Measurements from ENCODE around the gene ABLIM2. TPM values are rescaled to one million over a fixed set of nuclear protein-coding genes. Genes with fewer than 3 reads are reported as not detected.

Gene ABLIM2
- polyA plus RNA-seq, 1 donor from 2014 or later, result 14.9 TPM

DNA sequence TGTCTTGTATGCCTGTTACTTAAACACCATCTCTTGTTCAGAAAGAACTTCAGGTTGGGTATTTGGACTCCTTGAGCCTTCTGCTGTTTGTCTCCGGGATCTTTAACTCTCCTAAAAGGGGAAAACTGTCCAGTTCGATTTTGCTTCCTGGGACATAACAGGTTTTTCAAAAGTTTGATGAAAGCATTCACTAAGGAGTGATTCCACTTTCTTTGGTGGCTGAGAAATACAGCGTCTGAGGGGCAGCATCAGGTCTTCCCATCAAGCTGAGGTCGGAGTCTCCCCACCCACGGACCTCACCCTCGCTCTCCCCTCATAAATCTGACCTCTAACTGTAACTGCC is 220.4 kb downstream of the ABLIM2 start:
- H3K27me3 ChIP-seq (ENCODE audit: insufficient read depth, low read depth, low read length), result no peaks in the 10 kb centered on the region
- H3K4me2 ChIP-seq (ENCODE audit: low read length), result peak overlapping the region; percentile 96
- H4K20me1 ChIP-seq (ENCODE audit: insufficient read depth), result peaks cover 16% of the 10 kb centered on the region
- H3K9ac ChIP-seq (ENCODE audit: low read length), result peak overlapping the region; percentile 91
- no peak overlapping the region for H2AFZ ChIP-seq (ENCODE audit: low read depth, low read length)
- peaks cover 58% of the 10 kb centered on the region for H3K79me2 ChIP-seq (replicated peaks; ENCODE audit: insufficient read depth, low read length)
- peak overlapping the region; percentile 75 for H3K27ac ChIP-seq (ENCODE audit: low read length)
- peak overlapping the region; percentile 99 for H3K4me3 ChIP-seq (ENCODE audit: low read length)
- no peak for TF ChIP-seq RAD21 (conservative IDR thresholded peaks at IDR 0.05)
- no peak for TF ChIP-seq EZH2 (IDR thresholded peaks at IDR 0.05; ENCODE audit: borderline replicate concordance, insufficient read depth, low read length, poor library complexity, severe bottlenecking)
- TF ChIP-seq TAF1 (IDR thresholded peaks at IDR 0.05; ENCODE audit: low read depth), result no peak
- H3K36me3 ChIP-seq (ENCODE audit: insufficient read depth, low read length), result no peaks in the 10 kb centered on the region
- H3K9me3 ChIP-seq (ENCODE audit: low read length), result no peaks in the 10 kb centered on the region
- no peaks in the 10 kb centered on the region for H3F3A ChIP-seq (ENCODE audit: insufficient read depth, low read length, poor library complexity, severe bottlenecking)
- no peaks in the 10 kb centered on the region for H3K9me2 ChIP-seq (ENCODE audit: insufficient read depth, low read length)

- H3K9ac ChIP-seq (ENCODE audit: low read length), result no peak overlapping the region
- H3K9me3 ChIP-seq (ENCODE audit: low read length), result no peaks in the 10 kb centered on the region
- no peaks in the 10 kb centered on the region for H3K36me3 ChIP-seq (ENCODE audit: insufficient read depth, low read length)
- TF ChIP-seq POLR2AphosphoS5 (IDR thresholded peaks at IDR 0.05) (no peak), RAD21 (conservative IDR thresholded peaks at IDR 0.05) (no peak), EZH2 (IDR thresholded peaks at IDR 0.05; ENCODE audit: borderline replicate concordance, insufficient read depth, low read length, poor library complexity, severe bottlenecking) (no peak), TAF1 (IDR thresholded peaks at IDR 0.05; ENCODE audit: low read depth) (no peak), REST (IDR thresholded peaks at IDR 0.05; ENCODE audit: borderline replicate concordance) (no peak), SMC3 (conservative IDR thresholded peaks at IDR 0.05; ENCODE audit: poor library complexity) (no peak), EP300 (conservative IDR thresholded peaks at IDR 0.05; ENCODE audit: poor library complexity, severe bottlenecking) (no peak), MXI1 (conservative IDR thresholded peaks at IDR 0.05; ENCODE audit: poor library complexity, severe bottlenecking) (no peak)
- TF ChIP-seq, protein P1, sequence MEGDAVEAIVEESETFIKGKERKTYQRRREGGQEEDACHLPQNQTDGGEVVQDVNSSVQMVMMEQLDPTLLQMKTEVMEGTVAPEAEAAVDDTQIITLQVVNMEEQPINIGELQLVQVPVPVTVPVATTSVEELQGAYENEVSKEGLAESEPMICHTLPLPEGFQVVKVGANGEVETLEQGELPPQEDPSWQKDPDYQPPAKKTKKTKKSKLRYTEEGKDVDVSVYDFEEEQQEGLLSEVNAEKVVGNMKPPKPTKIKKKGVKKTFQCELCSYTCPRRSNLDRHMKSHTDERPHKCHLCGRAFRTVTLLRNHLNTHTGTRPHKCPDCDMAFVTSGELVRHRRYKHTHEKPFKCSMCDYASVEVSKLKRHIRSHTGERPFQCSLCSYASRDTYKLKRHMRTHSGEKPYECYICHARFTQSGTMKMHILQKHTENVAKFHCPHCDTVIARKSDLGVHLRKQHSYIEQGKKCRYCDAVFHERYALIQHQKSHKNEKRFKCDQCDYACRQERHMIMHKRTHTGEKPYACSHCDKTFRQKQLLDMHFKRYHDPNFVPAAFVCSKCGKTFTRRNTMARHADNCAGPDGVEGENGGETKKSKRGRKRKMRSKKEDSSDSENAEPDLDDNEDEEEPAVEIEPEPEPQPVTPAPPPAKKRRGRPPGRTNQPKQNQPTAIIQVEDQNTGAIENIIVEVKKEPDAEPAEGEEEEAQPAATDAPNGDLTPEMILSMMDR (IDR thresholded peaks at IDR 0.05; ENCODE audit: poor library complexity, severe bottlenecking), result no peak
- H3K9me2 ChIP-seq (ENCODE audit: insufficient read depth, low read length), result no peaks in the 10 kb centered on the region
- peak overlapping the region; percentile 49 for H3K4me2 ChIP-seq (ENCODE audit: low read length)
- no peak overlapping the region for H3K27ac ChIP-seq (ENCODE audit: low read length)
- no peaks in the 10 kb centered on the region for H3K27me3 ChIP-seq (ENCODE audit: insufficient read depth, low read depth, low read length)
- no peak overlapping the region for H2AFZ ChIP-seq (ENCODE audit: low read depth, low read length)
- peak overlapping the region; percentile 99 for H3K4me3 ChIP-seq (ENCODE audit: low read length)
- H3F3A ChIP-seq (ENCODE audit: insufficient read depth, low read length, poor library complexity, severe bottlenecking), result no peaks in the 10 kb centered on the region
- H4K20me1 ChIP-seq (ENCODE audit: insufficient read depth), result peaks cover 16% of the 10 kb centered on the region
- peaks cover 69% of the 10 kb centered on the region for H3K79me2 ChIP-seq (replicated peaks; ENCODE audit: insufficient read depth, low read length)
Measured at GRCh38 chr4:7937006-7937405, 221.6 kb downstream of the ABLIM2 start.

All from neural cell (in vitro differentiated cells).